GM19455 (cell line): ENCODE data around the gene UBASH3B.

ENCODE experiments used
- ATAC-seq: cut with Tn5 transposase; IDR thresholded peaks from one replicate; pipeline ENCODE4 v1.9.1; 2021; ENCODE audit not compliant: unreplicated experiment

UBASH3B gene

GRCh38 chr11:122754028-122754427 lies 98.5 kb downstream of the UBASH3B start:
- no peak for ATAC-seq

GRCh38 chr11:122754553-122755322 lies 99.2 kb downstream of the UBASH3B start:
- ATAC-seq: peak; percentile 52

DNA sequence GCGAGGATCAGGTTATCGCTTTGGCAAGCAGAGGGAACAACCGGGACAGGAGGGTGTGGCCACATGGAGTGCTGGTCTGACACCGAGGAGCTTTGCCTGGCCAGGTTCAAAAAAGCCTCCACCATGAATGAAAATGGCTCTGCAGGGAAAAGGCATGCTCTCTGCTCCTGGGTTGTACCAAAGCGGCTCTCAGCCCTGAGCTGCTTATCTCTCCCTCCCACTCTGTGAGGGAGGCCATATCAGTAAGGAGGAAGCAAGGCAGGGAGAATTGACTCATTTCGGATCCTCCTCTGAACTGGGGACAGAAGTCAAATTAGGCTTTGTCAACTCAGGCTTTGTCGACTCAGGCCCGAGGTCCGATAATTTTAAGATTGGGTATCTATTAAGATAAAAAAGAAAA lies 99.9 kb downstream of the UBASH3B start:
- no peak for ATAC-seq

- ATAC-seq: no peak
Observed at GRCh38 chr11:122755941-122756340, 100.4 kb downstream of the UBASH3B start.

GRCh38 chr11:122756417-122756816 lies 100.9 kb downstream of the UBASH3B start:
- no peak for ATAC-seq

GRCh38 chr11:122757201-122757600 lies 101.7 kb downstream of the UBASH3B start:
- no peak for ATAC-seq

- ATAC-seq: no peak
Observed at GRCh38 chr11:122758339-122758738, 102.8 kb downstream of the UBASH3B start.

DNA sequence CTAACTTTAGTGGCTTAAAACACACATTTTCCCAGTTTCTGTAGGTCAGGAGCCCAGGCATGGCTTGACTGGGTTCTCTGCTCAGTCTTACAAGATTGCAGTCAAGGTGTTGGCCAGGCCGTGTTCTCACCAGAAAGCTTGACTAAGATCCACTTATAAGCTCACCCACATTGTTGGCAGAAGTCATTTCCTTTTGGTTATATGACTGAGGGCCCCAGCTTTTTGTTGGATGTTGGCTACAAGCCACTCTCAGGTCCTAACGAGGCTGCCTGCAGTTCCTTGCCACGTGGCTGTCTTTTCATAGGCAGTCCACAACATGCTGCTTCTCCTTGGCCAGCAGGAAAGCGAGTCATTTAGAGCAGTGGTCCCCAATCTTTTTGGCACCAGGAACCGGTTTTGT lies 103.5 kb downstream of the UBASH3B start:
- ATAC-seq: no peak

GRCh38 chr11:122763108-122763507 lies 107.6 kb downstream of the UBASH3B start:
- ATAC-seq: no peak

GRCh38 chr11:122764371-122765090 lies 109.0 kb downstream of the UBASH3B start:
- ATAC-seq: no peak

- ATAC-seq: no peak
Observed at GRCh38 chr11:122765487-122766131, 110.1 kb downstream of the UBASH3B start.

DNA sequence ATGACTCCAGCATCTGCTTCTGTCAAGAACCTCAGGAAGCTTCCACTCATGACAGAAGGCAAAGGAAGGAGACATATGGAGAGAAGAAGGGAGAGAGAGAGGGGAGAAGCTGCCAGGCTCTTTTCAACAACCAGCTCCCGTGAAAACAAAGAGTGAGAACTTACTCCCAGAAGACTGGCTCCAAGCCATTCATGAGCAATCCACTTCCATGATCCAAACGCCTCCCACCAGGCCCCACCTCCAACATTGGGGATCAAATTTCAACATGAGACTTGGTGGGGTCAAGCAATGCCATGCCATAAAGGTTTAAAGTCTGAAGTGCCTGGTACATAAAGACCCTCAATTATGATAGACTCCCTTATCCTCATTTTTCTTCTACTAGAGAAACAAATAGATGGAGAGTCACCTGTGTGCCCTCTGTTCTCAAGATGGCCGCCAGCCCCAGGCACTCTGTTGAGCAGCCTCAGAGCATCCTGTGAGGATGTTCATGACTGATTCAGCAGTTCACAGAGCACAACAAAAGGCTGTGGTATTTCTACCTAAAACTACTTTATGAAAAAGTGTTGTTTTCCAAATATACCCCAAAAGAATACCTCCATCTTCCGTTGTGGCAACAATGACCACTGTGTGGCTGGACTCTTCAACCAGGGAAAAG lies 113.7 kb downstream of the UBASH3B start:
- no peak for ATAC-seq

- no peak for ATAC-seq
Observed at GRCh38 chr11:122772945-122773344, 117.4 kb downstream of the UBASH3B start.

DNA sequence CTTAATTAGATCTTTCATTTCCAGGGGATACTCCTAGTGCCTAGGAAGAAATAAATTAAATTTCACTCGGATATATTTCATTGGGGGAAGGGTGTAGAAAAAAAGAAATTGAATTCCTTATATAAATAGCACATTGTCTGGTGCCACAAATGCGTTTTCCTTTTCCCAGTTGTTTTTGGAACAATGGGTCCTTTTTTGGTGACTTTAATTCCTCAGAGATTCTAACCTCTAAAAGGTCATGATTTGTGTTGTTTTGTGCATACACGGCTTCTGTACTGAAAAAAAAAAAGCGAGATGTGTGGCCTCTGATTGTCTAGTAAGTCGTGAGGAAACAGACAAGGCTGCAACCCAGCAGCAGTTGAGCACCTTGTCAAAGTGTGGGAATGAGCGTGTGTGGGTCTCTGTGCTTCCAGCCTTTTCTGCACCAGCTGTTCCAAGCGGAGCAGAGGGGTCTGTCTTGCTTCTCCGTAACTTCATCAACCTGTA lies 118.3 kb downstream of the UBASH3B start:
- no peak for ATAC-seq

DNA sequence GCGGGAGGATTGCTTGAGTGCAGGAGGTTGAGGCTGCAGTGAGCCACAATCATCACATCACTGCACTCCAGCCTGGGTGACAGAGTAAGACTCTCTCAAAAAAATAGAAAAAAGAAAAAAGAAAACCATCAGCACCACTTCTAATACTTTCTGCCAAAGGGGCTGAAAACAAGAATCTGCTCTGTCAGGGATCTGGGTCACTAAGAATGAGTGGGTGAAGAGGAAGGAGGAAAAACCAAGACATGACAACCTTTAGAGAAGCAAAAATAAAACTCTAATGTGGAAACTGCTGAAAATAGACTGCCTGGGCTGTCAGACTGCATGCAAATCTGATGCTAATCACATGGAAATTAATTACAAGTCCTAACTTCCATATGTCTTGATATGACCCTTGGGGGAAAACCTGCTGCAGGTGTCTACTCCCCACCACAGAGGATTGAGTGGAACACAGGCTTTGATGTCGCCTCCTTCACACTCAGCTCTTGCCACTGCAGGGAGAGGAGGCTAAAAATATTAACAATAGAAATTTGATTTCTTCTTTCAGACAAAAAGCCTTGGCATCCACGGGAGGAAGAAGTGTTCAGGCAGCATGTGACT lies 120.3 kb downstream of the UBASH3B start:
- ATAC-seq: no peak

GRCh38 chr11:122776546-122776945 lies 121.0 kb downstream of the UBASH3B start:
- ATAC-seq: no peak

DNA sequence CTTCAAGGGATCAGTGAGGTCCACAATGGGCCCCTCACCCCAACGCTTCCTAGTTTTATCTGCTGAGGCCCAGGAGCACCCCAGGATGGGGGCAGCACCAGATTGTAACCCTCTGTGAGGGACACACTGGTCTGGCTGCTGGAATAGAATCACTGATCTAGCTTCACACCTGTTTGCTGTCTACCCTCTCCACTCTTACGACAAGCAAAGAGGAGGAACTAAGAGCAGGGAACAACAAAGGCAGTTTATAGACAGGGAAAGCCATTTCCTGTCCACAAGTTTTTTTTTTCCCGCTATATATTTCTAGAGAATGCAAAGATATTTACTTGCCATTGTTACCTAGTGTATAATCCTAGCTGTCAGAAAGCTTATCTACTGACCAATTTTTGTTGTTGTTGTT lies 121.8 kb downstream of the UBASH3B start:
- ATAC-seq: no peak

GRCh38 chr11:122778148-122778547 lies 122.6 kb downstream of the UBASH3B start:
- ATAC-seq: no peak

DNA sequence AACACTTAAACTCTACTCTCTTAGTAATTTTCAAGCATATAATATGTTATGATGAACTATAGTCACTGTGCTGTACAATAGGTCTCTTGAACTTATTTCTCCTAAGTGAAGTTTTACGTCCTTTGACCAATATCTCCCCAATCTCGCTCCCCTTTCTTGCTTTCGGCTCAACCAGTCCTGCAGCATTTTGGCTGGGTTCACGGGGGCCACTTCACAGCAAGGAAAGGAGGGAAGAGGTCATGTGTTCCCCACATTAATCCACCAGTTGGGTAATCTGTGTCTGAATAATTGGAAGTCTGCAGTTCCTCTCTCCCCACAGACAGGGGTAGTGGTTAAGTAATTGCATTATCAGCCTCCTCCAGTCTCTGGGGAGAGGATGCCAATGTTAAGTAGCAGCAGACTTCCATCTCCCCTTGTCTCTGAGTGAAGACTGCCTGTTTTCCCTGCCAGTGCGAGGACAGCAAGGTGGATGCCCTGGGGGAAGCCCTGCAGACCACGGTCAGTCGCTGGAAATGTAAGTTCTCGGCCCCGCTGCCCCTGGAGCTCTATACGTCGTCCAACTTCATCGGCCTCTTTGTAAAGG lies 123.6 kb downstream of the UBASH3B start:
- ATAC-seq: no peak

DNA sequence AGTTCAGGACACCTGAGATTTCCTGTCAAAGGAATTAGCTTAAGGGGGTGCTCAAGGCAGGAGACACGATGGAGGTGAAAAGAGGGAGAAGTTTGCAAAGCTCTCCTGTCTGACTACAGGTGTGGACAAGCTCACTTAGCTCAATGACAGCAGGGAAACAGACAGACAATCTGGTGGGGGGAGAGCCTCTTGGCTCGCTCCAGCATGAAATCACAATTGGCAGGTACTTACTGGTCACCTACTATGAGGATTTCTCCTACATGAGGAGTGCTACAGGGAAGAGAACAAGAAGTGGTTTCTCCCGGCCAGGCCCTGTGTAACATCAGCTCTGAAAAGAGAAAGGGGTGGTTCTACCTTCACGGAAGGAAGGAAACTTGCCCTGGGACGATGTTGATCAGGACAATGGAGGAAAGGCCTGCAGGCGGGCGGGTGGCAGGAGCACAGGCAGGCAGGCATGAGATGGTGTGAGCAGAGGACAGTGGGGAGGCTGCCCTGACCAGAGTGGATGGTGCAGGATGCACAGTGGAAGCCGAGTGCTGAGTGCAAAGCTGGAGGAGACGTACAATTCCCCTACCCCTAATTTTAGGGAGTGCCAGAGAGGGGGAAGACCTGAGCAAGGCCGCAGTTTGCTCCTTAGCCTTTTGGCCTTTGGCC lies 124.9 kb downstream of the UBASH3B start:
- ATAC-seq: no peak
